H1 (cell line): ENCODE measurements around the gene YTHDC2.

Experiments
- CEBPB ChIP-seq: IDR thresholded peaks from 2 replicates; pipeline ENCODE4 v1.6.1; 2012; ENCODE audit warnings: low read depth, low read length
- POLR2A ChIP-seq, 2 experiments: IDR thresholded peaks; 1 replicate in 1 of 2; 2 replicates in 1 of 2; pipeline ENCODE4 v1.6.1; 2011; ENCODE audit warnings: low read depth in 2 of 2, low read length in 2 of 2, mild to moderate bottlenecking in 2 of 2; ENCODE audit errors: control extremely low read depth in 1 of 2
- POLR2AphosphoS5 ChIP-seq: IDR thresholded peaks from 2 replicates; pipeline ENCODE4 v1.6.1; 2011; ENCODE audit warnings: low read depth, low read length
- SIN3A ChIP-seq, 2 experiments: IDR thresholded peaks in 1 of 2; conservative IDR thresholded peaks in 1 of 2; 2 replicates each; pipeline ENCODE4 v1.6.1; 2011 to 2012; ENCODE audit warnings: low read length in 2 of 2, improper control_type of control experiment in 1 of 2, low read depth in 1 of 2, mild to moderate bottlenecking in 1 of 2
- TAF1 ChIP-seq: IDR thresholded peaks from 2 replicates; pipeline ENCODE4 v1.6.1; 2011; ENCODE audit warnings: mild to moderate bottlenecking, low read depth, low read length

DNA sequence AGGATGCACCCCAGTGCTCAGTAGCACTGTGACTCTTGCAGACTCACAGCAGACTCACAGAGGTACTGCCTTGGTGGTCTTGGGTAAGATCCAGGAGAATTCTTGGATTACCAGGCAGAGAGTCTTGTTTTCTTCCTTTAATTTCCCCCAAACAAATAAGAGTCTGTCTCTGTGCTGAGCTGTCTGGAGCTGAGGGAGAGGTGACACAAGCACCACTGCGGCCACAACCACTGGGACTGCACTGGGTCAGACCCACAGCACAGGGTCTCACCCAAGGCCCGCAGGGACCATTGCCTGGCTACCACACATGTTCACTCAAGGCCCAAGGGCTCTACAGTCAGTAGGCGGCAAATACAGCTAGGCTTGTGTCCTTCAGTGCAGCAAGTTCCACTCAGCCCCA, 11.4 kb upstream of the YTHDC2 start:
- TF ChIP-seq CEBPB = no peak
- no peak for TF ChIP-seq SIN3A (conservative IDR thresholded peaks at IDR 0.05 in 1 of 2, IDR thresholded peaks at IDR 0.05 in 1 of 2; ENCODE audit: low read depth in 1 of 2, low read length in 2 of 2)
- TF ChIP-seq TAF1 = no peak
- no peak for TF ChIP-seq POLR2A (IDR thresholded peaks at IDR 0.05; ENCODE audit: control extremely low read depth in 1 of 2, low read depth in 2 of 2, low read length in 2 of 2)
- no peak for TF ChIP-seq POLR2AphosphoS5
